NCI-H1417 treated with DMSO at 0.1 percent for 48 hours (cell line): Measurements from ENCODE around the gene ELMO1.
"Not testable (repeated sequence)": the region's sequence is repeated elsewhere in the genome, so short reads cannot be mapped to it uniquely, and the experiment has no call there.

ENCODE experiments used
- DNase-seq: peaks from one replicate; lab custom pipeline; 2025; lab: John Stamatoyannopoulos, UW

ELMO1 gene

GRCh38 chr7:37013771-37014170 is 434.9 kb downstream of the ELMO1 start:
- DNase-seq = no peak

DNA sequence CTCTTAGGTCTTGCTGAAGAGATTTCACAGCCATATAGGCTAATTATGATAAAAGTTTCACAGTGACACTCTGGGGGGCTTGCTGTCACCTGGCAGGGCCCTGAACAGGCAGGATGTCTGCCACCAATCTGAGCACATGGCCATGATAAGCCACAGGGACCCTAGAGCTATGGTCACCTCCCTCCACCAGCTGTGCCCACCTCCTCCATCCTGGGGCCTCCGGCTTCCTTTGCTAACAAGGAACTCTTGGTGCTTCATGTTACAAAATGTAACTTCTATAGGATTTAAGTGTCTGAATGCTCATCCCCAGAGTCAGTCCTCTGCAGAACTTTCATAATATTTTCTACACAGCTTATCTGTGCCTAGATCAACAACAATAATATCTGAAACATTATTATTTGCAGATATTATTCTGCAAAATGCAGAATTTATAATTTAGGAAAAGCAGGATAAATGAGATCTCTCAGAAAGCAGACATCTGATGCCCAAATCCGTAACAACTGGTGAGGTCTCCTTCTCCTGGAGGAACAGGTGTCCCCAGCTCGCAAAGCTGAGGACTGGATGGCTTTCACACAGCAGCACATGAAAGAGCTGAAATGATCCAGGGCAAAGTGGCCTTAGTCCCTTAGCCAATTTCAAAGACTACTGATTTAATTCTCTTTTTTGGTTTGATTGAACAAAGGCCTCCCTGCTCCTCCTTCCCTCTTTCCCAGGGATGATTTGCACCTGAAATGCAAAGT is 437.3 kb downstream of the ELMO1 start:
- DNase-seq = no peak

DNA sequence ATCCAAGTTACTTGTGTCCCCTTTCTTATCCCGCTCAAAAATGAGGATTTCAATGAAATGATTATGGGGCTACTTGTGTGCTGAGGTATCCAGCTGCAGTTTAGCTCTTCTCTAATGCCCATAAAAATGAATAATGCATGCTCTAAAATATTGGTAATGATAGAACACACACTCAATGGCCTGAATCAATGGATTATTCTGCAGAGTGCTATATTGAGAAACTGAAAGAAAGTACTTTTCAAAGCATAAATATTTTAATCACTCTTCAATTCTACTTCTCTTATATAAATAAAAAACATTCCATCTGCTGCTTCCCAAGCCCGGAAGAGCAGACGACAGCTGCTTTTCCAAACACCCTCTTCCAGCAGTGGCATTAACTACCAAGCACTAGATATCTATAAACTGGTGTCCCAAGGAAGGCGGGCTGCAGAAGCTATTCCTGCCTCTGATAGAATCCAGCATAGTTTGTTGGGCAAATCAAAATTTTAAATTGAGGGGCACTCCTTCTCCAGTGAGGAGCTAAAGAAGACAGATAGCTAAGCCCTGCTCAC is 439.5 kb downstream of the ELMO1 start:
- DNase-seq = no peak

- DNase-seq = no peak
Observed at GRCh38 chr7:37007691-37008090, 441.0 kb downstream of the ELMO1 start.

GRCh38 chr7:37007268-37007667 is 441.4 kb downstream of the ELMO1 start:
- no peak for DNase-seq

- no peak for DNase-seq
Observed at GRCh38 chr7:37006764-37007163, 441.9 kb downstream of the ELMO1 start.

DNA sequence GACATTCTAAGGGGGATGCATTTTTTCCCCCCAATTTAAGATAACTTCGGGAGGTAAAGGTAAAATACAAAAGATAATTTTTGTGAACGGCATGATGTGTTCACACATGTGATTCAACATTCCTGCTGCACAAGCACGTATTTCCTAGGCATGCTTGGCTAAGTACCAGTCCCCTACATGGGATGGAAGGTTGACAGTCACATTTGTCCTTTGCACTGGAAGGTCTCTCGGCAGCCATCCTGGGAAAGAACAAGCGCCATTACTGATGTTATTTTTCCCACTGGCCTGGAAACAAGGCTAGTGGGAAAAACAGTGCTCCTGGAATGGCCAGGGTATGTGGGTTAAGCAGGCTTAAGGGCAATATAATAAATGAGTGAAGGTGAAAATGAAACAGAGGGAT is 448.2 kb downstream of the ELMO1 start:
- DNase-seq = no peak

DNA sequence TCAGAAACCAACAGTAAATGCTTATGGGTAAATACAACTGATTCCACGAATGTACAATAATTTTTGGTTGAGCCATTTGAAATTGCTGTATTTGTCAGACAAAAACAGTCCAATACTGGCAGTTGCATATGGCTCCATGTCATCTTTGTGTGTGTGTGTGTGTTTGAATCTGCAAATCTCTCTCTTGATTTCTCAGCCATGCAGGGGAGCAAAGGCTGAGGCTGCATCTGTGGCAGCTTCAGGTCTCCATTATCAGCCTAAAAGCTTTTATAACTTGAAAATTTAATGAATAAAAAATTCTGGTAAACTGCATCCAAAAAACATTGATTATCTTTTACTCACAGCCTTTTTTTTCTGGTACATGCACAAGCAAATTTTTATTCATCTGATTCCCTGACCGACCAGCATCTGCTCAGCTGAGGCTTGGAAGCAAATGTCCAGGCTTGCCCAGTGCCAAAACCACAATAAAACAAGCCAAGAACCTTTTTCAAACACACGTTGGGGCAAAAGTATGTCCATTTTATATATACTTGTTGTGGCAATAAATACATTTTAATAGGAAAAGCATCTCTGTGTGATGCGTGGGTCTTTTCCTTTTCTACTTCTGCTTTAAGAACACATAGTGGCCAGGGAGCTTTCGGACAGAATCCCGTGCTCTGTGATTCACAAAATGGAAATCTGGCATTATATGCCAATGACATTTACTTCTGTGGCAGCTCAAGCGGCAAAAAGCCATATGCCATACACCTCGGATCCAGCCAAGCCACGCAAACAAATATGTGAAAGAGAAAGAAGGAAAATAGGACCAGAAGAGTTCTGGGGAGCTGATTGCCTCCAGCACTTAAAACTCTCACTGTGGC is 448.8 kb downstream of the ELMO1 start:
- no peak for DNase-seq

GRCh38 chr7:36995776-36996175 is 452.9 kb downstream of the ELMO1 start:
- DNase-seq = no peak

- DNase-seq = no peak
Observed at GRCh38 chr7:36994456-36995112, 454.1 kb downstream of the ELMO1 start.

- DNase-seq = no peak
Observed at GRCh38 chr7:36986948-36987724, 461.5 kb downstream of the ELMO1 start.

GRCh38 chr7:36986511-36986933 is 462.1 kb downstream of the ELMO1 start:
- DNase-seq = peak; percentile 78

DNA sequence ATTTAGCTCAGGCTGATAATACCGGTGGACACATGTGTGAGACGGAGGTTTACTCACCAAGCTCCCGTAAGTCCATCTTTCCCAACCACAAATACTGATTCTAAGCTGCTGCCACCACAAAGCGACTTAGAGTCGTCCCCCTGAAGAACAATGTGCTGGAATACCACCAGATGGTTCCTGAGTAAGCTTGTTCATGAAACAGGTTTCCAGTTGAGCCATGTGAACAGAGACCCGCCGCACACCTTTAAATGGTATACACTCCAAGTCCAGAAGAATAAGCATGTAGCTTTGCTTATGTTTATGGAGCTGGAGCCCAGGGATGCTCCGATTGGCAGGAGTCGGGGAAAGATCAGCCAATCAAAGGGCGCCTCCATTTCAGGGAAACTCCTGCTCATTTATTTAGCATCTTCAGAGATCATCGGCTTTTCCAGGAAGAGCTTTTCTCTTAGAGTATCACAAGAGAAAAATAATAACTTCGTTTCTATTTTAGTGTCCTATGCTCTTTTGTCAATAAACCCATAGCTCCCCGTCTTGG is 462.7 kb downstream of the ELMO1 start:
- peak; percentile 78 for DNase-seq

GRCh38 chr7:36985316-36985715 is 463.3 kb downstream of the ELMO1 start:
- DNase-seq = no peak

GRCh38 chr7:36984710-36985312 is 463.9 kb downstream of the ELMO1 start:
- peak; percentile 61 for DNase-seq

- no peak for DNase-seq
Observed at GRCh38 chr7:36984041-36984521, 464.6 kb downstream of the ELMO1 start.

- no peak for DNase-seq
Observed at GRCh38 chr7:36982766-36983165, 465.9 kb downstream of the ELMO1 start.

GRCh38 chr7:36979810-36980248 is 468.8 kb downstream of the ELMO1 start:
- DNase-seq = no peak

GRCh38 chr7:36978461-36978860 is 470.2 kb downstream of the ELMO1 start:
- DNase-seq = no peak

GRCh38 chr7:36977878-36978277 is 470.8 kb downstream of the ELMO1 start:
- no peak for DNase-seq

DNA sequence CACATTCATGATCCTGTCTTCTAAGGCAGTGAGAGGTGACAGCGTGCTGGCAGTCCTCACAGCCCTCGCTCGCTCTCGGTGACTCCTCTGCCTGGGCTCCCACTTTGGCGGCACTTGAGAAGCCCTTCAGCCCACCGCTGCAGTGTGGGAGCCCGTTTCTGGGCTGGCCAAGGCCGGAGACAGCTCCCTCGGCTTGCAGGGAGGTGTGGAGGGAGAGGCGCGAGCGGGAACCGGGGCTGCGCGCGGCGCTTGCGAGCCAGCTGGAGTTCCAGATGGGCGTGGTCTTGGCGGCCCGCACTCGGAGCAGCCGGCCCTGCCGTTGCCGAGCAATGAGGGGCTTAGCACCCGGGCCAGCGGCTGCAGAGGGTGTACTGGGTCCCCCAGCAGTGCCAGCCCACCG is 475.1 kb downstream of the ELMO1 start:
- not testable (repeated sequence) for DNase-seq
